HG03139 (cell line): ENCODE results near the gene MAPT.

ENCODE experiments used
- ATAC-seq: cut with Tn5 transposase; IDR thresholded peaks from one replicate; pipeline ENCODE4 v1.9.1; 2021; ENCODE audit not compliant: unreplicated experiment

The MAPT gene

DNA sequence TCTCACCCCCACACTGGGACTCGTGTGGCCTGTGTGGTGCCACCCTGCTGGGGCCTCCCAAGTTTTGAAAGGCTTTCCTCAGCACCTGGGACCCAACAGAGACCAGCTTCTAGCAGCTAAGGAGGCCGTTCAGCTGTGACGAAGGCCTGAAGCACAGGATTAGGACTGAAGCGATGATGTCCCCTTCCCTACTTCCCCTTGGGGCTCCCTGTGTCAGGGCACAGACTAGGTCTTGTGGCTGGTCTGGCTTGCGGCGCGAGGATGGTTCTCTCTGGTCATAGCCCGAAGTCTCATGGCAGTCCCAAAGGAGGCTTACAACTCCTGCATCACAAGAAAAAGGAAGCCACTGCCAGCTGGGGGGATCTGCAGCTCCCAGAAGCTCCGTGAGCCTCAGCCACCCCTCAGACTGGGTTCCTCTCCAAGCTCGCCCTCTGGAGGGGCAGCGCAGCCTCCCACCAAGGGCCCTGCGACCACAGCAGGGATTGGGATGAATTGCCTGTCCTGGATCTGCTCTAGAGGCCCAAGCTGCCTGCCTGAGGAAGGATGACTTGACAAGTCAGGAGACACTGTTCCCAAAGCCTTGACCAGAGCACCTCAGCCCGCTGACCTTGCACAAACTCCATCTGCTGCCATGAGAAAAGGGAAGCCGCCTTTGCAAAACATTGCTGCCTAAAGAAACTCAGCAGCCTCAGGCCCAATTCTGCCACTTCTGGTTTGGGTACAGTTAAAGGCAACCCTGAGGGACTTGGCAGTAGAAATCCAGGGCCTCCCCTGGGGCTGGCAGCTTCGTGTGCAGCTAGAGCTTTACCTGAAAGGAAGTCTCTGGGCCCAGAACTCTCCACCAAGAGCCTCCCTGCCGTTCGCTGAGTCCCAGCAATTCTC is 132.1 kb downstream of the MAPT start:
- ATAC-seq = no peak

DNA sequence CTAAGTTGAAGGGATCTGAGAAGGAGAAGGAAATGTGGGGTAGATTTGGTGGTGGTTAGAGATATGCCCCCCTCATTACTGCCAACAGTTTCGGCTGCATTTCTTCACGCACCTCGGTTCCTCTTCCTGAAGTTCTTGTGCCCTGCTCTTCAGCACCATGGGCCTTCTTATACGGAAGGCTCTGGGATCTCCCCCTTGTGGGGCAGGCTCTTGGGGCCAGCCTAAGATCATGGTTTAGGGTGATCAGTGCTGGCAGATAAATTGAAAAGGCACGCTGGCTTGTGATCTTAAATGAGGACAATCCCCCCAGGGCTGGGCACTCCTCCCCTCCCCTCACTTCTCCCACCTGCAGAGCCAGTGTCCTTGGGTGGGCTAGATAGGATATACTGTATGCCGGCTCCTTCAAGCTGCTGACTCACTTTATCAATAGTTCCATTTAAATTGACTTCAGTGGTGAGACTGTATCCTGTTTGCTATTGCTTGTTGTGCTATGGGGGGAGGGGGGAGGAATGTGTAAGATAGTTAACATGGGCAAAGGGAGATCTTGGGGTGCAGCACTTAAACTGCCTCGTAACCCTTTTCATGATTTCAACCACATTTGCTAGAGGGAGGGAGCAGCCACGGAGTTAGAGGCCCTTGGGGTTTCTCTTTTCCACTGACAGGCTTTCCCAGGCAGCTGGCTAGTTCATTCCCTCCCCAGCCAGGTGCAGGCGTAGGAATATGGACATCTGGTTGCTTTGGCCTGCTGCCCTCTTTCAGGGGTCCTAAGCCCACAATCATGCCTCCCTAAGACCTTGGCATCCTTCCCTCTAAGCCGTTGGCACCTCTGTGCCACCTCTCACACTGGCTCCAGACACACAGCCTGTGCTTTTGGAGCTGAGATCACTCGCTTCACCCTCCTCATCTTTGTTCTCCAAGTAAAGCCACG is 133.0 kb downstream of the MAPT start:
- no peak for ATAC-seq

DNA sequence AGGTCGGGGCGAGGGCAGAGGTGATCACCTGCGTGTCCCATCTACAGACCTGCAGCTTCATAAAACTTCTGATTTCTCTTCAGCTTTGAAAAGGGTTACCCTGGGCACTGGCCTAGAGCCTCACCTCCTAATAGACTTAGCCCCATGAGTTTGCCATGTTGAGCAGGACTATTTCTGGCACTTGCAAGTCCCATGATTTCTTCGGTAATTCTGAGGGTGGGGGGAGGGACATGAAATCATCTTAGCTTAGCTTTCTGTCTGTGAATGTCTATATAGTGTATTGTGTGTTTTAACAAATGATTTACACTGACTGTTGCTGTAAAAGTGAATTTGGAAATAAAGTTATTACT is 133.6 kb downstream of the MAPT start:
- no peak for ATAC-seq

DNA sequence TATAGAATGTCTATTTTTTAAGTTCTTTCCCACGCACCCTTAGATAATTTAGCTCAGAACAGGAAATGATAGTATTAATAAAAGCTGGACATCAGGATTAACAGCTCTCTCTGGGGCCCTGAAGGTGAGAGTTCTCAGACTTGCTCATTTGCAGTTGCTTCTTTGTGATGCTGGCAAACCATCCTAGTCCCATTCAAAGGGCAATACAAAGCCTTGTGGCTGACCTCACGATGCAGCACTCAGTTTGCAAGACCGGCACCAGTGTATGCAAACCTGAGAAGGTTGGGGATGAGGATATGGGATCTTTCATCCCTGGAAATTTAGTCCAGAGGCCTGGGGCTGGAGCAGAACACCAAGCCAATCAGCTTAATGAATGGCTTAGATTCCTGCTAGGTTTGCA is 134.0 kb downstream of the MAPT start:
- ATAC-seq = no peak

DNA sequence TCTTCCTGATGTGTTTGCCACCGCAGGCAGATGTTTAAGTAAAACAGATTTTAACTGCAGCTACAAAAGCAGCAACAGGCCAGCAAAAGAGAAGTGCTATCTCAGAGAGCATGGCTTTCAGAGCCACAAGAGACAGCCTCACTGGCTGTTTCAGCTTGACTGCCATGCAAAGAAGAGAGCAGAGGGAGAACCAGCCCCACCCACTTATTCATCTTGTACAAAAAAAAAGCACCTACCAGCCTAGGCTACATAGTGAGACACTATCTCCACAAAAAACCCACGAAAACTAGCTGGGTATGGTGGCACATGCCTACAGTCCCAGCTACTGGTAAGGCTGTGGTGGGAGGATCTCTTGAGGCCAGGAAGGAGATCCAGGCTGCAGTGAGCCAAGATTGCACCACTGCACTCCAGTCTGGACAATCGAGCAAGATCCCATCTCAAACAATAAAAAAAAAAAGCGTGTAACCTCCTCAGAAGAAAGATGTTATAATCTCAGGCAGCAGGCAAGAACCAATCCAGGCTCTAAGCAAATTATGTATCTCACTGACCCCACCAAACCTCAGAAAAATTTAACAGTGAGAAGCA is 134.7 kb downstream of the MAPT start:
- no peak for ATAC-seq

DNA sequence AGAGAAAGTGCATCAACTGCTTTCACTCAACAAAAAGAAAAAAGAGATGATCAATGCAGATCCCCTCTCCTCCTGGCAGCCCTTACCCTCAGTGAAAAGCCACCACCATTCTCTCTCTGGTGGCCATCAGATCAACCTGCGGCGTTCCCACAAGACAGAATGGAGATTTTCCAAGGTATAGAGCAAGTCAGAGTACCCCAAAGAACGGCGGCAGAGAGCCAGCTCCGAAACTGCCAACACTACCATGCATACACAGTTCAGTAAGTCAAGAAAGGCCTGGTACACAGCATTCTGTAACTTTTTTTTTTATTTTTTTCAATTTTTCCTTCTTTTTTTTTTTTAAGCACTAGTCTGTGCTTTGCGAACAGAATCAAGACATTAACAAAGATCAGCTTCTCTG is 135.3 kb downstream of the MAPT start:
- no peak for ATAC-seq

DNA sequence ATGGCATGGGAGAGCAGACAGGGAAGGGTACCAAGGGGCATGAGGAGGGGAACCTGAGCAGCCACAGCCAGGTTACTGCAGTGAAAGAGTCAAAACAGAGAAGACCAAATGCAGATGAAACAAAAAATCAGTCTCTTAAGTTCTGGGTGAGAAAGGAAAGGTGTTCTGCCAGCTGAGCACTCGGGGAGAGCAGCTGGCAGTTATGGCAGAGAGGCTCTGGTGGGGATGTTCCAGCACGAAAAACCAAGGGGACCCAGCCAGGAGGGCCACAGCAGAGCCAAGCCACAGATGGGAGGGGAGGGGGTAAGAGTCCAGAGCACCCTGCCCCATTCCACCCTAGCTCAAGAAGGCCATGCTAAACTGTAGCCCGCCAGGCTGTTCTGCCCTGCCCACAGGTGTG is 136.4 kb downstream of the MAPT start:
- no peak for ATAC-seq

DNA sequence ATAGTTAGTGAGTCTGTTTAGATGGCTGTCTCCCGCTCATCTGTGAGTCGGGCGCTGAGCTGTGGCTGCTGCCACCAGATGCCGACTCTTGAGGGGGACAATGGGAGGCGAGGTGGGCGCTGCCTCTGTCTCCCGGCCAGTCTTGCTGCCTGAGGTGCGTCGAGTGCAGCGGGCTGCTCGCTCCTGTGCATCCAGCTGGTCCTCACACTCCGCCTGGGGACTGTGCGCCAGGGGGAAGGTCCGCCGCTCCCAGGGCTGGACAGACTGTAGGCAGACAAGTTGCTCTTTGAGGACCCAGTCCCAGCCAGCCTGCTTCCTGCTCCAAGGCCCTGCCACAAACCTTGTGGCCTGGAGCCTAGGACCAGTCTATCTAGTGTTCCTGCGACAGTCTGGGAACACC is 137.1 kb downstream of the MAPT start:
- ATAC-seq = no peak

DNA sequence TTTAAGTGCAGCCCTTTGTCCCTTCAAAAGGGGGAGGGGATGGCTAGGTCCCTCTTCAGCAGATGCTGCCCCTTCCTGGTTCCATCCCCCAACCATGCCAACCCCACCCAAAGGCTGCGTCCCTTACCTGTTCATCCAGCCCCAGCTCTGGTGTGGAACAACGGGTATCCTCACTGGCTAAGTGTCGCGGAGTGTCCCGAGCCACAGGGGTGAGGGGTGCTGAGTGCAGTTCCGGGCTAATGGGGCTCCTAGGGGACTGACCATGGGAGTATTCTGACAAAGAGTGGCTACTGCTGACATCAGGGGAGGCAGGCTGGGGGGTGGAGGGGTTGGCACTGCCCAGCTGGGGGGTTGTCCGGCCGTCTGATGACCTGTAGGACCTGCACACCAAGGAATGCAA is 137.6 kb downstream of the MAPT start:
- no peak for ATAC-seq

DNA sequence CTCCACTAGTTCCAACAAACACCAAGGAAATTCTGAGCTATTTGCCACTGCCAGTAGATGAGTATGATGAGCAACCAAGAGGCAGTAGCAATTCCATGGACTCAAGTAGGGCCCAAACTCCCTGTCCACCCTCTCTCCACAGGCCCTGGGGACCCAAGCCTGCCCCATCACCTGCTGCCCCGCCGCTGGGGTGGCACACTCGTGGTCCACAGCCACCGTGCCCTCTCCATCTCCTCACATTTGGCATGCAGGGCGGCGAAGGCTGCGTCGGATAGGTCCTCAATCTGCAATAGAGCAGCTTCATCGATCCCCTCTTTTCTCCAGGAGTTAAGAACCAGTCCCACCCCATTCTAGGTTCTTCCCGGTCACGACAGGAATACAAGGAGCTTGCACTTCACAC is 138.6 kb downstream of the MAPT start:
- ATAC-seq = no peak

DNA sequence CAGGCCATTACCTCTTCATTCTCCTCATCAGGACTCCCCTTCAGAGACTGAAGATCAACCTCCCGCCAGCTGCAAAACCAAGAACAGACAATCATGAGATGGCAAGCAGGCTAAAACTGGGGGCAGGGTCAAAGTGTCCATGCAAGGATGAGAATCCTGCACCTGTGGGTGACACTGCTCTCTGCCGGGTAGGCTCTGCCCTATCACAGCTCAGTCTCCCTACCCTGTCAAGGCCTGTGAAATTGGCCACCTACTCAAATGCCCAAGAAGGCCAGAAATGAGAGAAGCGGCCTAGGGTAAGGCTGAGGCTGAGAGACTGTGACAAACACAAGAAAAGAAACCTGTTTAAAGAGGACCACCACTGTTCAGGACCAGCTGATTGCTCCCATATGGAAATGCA is 139.0 kb downstream of the MAPT start:
- ATAC-seq = no peak

DNA sequence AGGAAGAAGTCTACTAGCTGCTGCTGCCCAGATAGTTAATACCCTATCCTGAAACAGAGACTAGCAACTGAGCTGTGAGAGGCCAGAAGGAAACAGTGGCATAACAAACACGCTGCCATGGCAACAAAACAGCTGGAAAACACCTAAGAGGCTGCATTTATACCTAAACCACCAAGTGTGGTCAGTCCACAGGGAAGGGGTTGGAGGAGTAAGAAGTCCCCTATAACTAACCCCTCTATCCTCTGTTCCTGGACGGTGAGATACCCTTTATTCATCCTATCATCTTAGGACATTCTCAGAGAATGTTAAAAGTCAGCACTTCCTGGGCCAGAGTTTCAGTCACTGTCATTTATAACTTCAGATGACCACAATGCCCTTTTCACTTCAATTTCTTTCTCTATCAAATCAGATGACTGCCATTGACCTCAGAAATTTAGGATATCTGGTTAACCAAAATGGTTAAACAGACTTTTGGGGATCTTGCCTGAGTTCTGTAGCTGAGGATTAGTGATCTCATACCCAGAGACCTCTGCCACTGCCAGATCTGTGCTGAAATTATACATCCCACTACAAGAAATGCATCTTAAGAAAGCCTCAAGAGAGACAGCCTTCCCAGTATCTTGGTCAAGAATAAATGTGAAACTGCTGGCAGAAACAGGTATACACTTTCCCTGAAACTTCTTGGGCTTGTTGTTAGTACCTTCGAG is 140.9 kb downstream of the MAPT start:
- ATAC-seq = no peak

DNA sequence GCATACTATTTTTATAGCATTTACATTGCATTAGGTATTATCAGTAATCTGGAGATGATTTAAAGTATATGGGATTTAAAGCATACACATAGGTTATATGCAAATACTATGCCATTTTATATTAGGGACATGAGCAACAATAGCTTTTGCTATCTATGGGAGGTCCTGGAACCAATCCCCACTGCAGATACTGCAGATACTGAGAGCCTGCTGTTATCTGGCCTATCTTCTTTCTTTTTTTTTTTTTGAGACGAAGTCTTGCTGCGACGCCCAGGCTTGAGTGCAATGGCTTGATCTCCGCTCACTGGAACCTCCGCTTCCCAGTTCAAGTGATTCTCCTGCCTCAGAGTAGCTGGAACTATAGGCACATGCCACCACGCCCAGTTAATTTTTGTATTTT is 142.1 kb downstream of the MAPT start:
- no peak for ATAC-seq

DNA sequence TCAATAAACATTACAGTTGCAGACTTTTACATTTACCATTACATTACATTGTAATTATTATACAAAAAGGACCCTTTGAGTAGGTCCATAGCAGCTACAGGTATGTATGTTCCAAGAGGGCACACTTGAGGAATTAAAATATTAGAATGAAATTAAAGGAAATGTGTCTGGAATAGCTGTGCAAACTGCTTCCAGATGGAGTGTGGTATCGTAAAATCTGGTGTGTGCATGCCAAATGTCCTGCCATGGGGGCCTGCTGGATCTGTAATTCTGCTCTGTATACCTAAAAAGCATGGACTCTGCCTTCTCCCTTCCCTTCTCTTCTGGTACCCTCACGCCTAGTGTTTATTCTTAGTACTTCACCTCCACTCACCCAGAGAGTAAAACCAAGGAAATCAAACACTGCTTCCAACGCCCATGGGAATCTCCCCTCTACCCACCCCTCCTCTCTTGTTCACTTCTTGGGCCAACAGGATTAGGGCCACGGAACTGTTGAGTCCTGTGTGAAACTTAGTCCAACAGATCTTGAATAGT is 143.4 kb downstream of the MAPT start:
- no peak for ATAC-seq

DNA sequence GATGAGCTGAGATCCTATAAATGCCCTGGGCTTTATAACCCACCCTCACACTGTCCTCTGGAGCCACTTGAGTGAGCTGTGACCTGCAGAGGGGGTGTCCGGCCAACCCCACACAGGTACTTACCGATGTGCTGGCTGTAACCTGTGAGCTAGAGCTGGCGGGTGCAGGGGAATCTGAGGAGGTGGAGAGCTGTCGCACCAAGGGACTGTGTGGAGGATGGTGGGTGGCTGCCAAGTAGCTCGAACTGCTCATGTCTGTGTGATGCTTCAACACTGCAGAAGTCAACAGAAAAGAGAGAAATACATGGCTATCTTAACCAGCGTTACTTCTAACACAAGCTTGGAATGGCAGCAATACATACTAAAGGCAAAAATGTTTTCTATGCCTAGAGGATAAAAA is 144.1 kb downstream of the MAPT start:
- no peak for ATAC-seq

DNA sequence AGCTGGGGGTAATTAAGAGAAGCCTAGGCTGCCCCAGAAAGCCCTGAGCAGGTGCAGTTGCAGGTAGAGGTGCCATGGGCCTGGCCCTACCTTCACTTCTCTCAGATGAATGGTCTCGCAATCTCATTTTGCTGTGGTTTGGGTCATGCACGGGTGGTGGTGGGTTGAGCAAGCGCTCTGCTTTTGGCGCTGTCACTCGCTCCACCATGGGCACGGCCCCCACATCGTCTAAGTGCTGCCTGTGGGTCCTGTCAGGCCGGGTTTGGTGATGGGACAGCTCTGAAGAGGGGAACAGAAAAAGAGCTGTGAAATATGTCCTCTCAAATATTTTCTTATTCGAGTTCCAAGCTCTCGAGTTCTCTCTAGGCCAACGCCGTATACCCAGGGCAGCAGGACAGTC is 144.6 kb downstream of the MAPT start:
- ATAC-seq = no peak

DNA sequence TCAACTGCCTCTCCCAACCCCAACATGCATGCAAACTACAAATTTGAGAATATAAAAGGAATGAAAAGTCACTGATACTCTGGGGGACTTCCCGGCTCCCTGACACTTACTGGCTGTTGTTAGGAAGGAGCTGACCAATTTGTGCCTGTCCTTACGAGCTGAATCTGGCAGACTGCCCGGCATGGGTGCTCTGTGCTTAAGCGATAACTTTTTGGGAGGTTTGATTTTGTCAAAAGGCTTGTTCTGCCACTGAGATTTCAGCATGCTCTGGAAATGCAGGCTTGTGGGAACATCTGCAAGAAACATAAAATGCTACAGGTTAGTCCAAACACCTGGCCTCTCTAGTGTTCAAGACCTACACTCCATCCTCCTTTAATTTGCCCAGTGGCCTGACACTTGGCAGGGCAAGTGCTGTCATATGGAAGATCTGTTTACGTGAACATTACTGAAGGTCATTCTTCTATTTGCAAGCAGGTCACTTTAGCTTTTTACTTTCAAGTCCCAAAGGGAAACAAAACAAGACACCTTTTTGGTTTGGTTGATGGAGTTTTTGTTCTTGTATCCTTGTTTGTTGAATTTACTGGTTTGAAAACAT is 145.3 kb downstream of the MAPT start:
- no peak for ATAC-seq

DNA sequence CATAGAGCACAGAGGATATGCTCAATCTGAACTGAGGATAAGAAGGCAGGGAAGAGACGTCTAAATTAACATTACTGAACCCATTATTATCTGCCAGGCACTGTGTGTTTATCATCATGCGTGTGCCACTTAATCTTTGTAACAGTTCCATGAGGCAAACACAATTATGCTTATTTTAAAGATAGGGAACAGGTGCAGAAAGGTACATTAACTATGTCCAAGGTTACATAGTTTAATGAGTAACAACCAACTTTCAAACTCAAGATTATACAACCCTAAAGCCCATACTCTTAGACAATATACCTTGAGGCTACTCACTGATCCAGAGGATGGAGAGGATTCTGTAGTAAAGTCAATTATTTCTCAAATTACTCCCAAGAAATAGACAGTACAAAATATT is 147.9 kb downstream of the MAPT start:
- no peak for ATAC-seq

DNA sequence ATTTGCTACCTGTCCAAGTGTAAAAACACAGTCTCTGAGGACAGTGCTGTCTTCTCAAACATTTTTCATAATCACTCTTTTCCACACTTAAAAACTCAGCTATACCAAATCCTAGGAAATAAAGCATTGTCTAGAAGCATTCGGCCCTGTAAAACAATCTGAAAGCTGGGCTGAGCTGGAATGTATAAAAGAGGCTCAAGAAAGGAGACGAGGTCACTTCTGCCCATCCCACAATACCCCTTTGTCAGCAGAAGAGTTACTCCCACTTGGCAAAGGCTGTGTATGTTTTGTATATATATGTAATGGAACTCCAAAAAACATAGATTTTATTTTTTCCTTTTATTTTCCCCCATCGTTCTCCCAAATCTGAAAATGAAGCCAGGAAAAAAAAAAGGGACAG is 148.6 kb downstream of the MAPT start:
- no peak for ATAC-seq

DNA sequence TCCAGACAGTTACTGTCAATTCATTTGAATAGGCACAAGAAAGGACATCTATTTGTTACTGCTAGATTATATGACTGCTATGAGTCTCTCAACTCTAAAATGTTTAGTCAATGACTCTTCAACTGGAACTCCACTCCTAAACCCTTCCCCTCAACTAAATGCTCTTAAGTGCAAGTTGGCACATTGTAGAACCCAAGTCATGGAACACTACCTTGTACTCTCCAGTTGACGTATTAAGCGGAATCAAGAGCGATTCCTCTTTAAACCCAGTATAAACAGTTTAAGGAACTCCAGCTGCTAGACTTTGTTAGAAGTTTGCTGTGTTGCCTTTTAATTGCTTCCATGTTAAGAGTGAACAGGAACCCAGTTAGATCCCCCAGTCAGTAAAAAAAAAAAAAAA is 149.3 kb downstream of the MAPT start:
- ATAC-seq = no peak
